Stimulated activated CD4-positive, alpha-beta T cell treated with anti-CD3 and anti-CD28 coated beads, Interleukin-4, amount 100 ng/mL, for 4 hours (primary cell): Measurements from ENCODE around the gene FAM171A2.
"Not testable (repeated sequence)": the region's sequence is repeated elsewhere in the genome, so short reads cannot be mapped to it uniquely, and the experiment has no call there.

Experiments used
- DNase-seq, 2 experiments: peaks; one replicate each; pipeline ENCODE4 v3.0.0-alpha.2; 2020

FAM171A2 gene

DNA sequence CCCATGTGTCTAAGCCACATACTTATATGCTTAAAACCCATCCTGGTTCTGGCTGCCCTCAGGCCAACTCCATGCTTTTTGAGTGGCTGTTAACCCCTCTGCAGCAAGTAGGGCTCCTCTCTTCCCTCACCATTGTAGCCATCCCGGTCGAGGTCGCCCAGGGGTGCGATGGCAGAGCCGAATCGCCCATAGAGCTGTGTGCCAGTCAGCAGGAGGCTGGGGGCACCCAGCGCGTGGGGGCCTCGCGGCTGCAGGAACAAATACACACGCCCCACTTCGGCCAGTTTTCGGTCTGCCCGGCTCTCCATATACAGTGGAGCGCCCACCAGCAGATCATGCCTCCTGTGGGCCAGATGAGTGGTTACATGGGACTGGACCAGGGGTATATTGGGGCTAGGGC is 19.7 kb upstream of the FAM171A2 start:
- no peak for DNase-seq

DNA sequence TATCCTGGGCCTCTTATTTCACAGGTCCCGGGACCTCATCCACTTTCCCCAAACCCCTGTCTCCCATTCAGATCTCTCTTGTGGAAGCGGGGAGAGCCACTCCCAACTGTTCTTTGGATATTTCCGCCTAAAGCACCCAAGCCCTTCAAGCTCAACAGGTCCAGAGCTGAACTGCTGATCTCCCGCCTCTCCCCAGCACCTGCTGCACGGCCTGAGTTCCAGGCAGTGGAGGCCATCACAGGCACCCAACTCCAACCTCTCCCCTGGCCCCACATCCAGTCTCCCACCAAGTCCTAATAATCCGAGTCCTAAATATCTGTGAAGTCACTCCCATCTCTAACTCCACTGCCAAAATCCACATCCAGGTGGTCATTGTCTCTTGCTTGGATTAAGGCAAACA is 19.3 kb upstream of the FAM171A2 start:
- no peak for DNase-seq

DNA sequence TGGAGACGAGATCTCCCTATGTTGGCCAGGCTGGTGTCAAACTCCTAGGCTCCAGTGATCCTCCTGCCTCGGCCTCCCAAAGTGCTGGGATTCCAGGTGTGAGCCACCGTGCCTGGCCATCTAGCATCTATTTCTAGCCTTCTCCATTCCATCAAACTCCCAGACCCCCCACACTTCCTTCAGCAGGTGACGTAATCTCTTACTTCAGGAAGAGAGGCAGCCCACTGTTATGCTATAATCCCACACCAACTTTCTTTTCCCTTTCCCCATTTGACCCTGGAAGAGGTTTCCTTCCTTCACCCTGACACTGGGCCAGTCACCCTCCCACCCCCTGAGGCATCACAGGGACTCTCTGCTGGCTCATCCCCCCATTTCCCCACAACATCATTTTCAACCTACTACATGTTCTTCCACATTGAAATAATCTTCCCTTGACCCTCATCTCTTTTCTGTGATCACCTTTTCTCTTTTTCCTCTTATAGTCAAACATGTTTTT is 18.2 kb upstream of the FAM171A2 start:
- no peak for DNase-seq

DNA sequence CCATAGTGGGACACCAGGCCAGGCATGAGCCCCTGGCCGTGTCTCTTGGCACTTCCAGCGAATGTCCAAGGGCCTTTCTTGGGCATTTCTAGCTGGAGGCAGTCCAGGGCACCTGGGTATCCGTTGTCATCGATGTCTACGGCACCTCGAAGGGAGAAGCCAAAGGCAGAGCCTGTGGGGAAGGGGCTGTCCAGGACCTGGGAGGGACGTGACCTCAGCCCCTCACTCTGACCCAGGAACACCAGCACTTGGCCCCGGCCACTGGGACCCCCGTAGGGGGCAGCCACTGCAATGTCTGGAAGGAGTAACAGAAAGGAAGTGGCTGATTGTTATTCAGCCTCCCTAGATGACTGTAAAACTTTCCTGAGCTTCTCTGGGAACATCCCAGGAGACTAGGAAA is 17.1 kb upstream of the FAM171A2 start:
- no peak for DNase-seq

DNA sequence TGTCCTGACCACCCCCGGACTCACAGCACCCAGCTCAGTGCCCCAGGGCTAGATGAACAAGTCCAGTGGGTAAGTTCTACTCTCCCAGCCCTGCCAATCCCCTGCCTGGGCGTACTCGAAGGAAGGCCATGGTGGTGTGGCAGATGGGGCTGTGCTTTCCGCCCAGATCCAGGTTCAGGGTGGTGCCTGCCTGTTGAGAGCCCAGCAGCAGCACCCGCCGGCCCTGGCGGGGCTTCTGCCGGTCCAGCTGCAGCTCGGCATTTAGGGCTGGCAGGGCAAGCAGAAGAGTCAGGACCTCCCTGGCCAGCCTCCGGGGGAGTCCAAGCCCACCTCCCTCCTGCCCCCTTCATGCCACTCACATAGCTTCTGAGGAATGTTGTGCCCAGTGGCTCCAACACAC is 16.2 kb upstream of the FAM171A2 start:
- DNase-seq: no peak

DNA sequence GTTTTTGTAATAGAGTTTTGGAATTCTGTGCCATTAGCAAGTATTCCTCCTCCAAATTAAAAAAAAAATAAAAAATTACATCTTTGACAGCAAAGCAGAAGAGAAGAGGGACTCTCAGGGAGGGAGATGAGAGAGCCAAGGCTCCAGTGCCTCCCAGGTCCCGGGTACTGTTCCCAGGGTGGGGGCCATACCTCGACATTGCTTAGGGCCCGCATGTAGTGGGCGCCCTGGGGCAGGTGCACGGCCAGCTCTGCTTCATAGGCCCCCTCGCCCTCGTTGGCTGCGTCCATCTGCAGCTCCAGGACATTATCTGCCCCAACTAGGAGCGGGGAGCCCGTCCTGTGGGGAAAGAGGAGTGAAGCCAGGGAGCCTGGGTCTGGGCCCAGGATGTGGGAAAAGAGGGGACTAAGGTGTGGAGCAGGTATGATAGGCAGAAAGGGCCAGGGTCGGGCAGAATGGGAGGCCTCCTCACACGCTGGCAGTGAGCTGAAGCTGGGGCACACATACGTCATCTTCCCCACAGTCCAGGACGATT is 14.6 kb upstream of the FAM171A2 start:
- no peak for DNase-seq

DNA sequence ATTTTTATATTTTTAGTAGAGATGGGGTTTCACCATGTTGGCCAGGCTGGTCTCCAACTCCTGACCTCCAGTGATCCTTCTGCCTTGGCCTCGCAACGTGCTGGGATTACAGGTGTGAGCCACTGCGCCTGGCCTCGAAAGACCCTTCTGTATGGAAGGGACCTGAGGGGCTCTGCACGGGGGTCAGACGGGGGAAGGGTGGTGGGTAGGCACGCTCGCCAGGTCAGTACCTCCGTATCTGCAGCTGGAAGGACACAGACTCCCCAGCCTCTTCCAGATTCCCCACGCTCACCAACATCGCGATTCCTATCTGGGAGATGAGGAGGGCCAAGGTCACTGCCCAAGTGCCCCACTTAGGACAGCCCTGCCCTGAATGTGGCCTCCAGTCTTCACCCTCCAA is 13.1 kb upstream of the FAM171A2 start:
- DNase-seq: no peak

DNA sequence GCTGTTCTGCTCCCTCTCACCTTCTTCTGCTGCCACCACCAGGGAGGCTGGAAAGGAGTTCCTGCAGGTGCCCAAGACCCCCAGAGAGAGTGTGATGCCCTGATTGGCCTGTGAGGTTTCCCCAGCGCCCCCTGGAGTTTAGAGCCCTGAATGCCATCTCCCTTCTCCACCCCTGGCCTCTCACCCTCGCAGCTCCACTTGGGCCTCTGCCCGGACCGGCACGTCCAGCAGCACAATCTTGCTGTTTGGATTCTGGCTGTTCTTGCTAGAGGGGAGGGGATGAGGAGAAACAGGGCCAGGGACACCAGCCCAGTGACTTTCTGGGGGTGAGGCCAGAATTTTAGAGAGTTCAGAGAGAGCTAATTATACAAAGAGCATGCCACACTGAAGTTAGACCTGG is 12.5 kb upstream of the FAM171A2 start:
- DNase-seq: no peak

DNA sequence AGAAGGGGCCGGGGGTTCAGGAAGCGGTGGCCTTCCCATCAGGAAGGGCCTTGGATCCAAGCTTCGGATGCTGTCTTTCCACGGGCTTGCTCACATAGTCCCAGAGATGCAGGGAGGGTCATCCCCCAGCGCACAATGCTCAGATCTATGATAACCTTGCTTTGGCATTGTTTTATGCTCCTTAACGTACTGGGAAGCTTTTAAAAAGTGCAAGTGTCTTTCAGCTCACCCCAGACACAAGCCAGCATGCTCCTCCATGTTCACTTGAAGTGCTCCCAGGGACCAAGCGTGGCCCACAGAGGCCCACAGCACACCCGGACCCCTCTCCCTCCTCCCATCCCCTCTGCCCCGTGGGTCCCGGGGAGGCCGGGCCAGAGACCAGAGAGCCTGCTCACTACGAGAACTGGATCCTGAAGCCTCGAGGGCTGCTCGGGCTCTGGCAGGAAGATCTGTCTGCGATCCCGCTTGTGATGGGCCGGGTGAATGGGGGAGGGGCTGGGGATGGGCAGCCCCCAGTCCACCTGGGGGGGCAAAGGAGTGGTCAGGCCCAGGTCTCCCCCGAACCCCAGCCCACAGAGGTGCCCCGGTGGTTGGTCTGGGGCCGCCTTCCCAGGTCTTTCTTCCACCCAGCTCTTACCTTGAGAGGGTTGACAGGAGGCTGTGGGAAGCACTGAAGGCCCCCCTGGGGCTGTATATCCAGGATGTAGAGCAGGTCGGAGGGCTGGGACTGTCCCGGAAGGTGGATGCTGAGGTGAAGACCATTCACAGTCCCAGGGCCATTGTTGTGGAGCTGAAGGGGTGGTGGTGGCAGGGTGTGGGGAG is 11.8 kb upstream of the FAM171A2 start:
- DNase-seq: no peak

DNA sequence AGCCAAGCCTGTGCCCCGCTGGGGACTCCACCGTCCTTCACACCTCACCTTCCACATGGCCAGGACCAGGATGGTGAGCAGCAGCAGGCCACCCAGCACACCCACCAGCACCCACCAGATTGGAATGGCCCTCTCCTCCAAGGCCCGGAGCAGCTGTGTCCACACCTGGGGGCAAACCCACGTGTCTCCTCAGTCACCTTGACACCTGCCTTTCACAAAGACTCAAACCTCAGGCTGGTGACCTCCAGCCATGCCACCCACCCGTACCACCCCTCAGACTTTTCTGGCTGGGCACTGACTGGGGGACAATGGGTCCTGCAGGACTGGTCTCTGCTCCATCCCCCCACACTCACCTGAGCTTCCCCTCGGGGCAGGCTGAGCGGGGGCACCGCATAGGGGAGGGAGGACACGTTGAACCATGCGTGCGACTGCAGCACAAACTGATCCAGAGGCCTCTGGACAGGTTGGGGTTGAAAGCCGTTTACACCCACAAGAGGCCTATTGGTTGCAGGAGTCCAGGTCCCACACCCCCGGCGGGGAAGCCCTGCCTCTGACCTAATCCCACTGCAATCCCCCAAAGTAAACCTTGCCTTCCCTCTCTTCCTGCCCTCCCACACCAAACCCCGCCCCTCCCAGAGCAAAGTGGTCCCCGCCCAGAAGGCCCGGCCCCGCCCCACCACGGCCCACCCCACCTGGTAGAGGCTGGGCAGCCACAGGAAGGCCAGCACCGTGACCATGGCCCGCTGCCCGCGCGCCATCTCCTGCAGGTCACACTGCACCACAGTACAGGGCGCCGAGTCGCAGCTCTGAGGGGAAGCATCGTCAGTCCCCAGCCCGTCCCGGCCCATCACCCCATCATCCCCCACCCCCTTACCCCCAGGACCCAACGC is 10.9 kb upstream of the FAM171A2 start:
- no peak for DNase-seq

DNA sequence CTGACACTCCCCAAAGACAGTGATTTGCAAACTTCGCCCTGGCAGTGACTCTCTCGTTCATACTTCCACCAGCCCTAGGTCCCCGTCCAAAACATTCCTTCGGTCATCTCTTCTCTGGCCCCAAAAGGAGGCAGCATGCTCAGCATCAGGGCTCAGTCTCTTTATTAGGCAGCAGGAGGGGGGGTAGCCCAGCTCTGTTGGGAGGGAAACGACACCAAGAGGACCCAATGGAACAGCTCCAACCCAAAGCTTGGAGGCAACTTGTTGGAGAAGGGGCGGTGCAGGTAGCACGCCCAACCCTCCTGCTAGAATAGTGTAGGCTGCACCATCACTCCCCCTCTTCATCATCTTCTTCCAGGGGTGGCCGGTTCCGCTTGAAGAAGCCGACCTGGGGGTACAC is 8.4 kb upstream of the FAM171A2 start:
- DNase-seq: no peak

DNA sequence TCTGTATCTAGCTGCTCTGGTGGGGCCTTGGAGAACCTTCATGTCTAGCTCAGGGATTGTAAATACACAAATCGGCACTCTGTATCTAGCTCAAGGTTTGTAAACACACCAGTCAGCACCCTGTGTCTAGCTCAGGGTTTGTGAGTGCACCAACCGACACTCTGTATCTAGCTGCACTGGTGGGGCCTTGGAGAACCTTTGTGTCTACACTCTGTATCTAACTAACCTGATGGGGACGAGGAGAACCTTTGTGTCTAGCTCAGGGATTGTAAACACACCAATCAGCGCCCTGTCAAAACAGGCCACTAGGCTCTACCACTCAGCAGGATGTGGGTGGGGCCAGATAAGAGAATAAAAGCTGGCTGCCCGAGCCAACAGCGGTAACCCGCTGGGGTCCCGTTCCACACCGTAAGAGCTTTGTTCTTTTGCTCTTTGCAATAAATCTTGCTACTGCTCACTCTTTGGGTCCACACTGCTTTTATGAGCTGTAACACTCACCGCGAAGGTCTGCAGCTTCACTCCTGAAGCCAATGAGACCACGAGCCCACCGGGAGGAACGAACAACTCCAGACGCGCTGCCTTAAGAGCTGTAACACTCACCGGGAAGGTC is 5.9 kb upstream of the FAM171A2 start:
- DNase-seq: not testable (repeated sequence)

DNA sequence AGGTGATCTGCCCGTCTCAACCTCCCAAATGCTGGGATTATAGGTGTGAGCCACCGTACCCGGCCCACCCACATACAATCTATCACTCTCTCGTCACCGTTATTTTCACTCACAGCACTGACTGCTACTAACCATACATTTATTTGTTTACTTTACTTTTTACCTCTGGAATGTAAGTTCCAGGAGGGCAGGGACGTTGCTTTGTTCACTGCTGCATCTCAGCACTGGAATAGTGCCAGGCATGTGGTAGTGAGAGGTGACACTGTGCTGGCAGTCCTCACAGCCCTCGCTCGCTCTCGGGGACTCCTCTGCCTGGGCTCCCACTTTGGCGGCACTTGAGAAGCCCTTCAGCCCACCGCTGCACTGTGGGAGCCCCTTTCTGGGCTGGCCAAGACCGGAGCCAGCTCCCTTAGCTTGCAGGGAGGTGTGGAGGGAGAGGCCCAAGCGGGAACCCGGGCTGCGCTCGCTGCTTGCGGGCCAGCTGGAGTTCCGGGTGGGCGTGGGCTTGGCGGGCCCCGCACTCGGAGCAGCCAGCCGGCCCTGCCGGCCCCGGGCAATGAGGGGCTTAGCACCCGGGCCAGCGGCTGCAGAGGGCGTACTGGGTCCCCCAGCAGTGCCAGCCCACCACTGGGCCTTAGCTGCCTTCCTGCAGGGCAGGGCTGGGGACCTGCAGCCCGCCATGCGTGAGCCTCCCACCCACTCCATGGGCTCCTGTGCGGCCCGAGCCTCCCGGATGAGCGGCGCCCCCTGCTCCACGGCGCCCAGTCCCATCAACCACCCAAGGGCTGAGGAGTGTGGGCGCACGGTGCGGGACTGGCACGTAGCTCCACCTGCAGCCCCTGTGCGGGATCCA is 5.0 kb upstream of the FAM171A2 start:
- not testable (repeated sequence) for DNase-seq

DNA sequence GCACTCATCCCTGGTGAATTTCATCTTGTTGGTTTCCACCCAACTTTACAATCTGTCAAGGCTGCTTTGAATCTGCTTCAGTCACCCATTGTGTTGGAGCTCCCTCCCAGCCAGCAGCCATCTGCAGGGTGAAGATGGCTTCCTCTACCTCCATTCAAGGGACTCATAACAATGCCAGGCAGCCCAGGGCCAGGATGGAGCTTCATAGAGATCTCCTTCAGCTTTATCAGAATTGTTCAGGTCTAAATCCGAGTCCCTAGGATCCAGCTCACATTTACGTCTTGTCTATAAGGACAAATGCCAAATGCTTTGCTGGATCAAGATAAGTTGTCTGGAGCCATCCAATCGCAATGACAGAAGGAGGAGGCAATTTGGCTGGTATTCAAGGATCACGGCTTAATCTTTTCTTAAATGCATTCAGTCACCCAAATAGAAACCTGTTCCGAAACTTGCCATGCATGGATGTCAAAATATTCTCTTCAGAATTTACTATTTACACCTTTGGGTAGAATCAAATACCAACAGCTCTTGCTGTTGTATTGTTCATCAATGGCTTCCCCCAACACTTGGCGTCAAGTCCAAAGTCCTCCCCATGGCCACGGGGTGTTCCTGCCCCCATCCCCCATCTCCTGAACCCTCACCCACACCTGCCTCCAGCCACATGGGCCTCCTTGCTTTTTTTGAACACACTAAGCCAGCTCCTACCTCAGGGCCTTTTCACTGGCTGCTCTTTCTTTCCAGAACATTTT is 3.8 kb upstream of the FAM171A2 start:
- DNase-seq: no peak

DNA sequence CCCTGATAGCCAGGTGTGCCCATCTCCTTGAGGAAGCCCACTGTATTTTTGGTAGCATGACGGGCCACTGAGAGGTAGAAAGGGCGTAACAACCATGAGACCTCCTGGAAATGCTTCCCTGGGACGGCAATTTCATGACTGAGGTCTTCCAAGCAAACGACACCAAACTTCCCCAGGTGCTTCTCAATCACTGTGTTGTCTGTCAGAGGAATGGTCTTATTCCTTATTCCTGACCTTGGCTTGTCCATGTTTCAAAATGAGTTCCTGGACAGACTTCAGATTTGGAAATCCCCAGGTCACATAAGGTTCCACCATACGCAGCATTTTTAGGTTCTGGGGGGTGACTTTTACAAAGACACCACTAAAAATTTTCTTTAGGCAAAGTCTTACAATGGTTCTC is 1.4 kb upstream of the FAM171A2 start:
- DNase-seq: not testable (repeated sequence)

DNA sequence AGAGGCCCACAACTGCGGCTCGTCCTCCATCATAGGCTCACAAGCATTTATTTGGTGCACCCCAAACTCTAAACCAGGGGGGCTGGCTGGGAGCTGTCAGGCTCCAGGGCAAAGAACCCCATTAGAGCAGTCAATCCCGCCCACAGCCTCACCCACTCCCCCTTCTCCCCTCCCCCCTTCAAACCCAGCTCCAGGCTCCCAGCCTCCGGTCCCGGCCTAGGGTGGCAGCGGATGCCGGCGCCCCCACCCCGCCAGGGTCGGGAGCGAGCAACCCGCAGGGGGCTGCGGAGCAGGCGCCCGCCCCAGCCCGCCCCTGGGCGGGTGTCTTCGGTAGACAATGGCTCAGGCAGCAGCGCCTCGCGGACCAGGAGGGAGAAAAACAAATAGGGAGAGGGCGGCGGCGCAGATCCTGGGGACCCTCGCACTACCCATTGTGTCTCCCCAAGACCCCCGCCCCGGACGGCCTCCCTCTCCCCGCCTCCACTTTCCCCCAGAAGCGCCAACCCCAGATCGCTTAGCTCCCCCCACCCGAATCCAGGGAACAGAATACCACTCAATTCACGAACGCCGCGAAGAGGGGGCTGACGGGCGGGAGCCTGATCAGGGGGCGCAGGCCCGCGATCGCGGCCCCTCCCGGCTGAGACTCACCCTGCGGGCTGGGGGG is 572 bp downstream of the FAM171A2 start:
- DNase-seq: no peak

DNA sequence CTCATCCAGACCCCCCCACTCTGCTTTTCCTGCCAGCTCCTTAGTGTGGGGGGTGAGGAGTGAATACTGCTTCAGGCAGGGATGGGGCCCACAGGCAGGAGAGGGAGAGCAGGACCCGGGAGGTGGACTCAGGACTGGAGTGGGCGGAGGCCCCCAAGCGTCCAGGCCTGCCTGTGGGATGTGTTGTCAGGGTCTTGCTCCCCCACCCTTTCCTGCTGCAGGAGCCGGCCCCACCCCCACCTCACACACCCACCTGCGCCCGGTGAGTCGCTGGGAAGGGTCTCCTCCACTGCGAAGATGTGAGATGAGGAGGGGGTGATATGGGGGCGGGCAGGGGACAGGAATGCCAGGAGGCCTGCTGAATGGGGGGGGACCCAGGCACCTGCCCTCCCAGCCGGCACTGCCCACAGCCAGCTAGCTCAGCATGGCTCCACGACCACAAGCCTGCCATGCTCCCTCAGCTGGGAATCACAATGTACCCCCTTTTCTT is 1.1 kb downstream of the FAM171A2 start:
- DNase-seq: no peak

DNA sequence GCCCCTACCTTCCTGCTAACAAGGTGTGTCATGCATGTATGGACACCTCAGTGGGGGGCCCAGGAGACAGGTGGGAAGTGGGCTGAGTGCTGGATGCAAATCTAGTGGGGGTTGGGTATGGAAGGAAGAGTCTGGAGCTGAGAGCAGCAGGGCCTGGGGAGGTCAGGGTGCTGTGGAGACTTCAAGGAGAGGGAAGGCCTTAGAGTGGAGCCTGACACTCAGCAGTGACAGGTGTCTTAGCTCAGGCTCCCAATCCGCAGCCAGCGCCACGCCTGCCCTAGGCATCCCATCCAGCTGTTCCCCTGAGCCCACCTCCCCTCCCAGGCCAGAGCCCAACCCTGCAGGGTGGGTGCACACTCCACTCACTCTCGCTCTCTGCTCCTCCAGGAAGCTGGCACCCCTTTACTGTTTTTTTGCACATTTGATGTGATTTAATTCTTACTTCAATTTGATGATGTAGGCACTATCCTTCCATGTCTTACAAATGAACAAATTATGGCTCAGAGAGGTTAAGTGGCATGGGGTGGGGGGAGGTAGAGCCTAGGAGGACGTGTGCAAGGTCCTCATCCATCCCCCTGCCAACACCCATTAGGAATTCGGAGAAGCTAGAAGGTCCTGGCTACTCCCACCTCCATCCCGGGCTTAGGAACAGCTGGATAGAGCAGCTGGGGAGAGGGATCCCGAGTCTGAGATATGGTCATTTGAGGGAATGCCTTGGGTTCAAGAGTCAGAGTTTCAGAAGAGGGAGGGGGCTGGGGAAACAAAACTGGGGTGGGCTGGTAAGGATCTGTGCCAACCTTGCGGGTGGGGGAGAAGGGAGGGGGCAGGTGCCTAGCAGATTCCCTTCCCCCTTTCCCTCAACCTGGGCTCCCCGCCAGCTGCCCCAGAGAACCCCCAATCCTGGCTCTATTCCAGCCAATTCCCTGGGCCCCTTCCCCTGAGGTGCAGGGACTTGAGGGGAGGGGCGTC is 2.1 kb downstream of the FAM171A2 start:
- no peak for DNase-seq

DNA sequence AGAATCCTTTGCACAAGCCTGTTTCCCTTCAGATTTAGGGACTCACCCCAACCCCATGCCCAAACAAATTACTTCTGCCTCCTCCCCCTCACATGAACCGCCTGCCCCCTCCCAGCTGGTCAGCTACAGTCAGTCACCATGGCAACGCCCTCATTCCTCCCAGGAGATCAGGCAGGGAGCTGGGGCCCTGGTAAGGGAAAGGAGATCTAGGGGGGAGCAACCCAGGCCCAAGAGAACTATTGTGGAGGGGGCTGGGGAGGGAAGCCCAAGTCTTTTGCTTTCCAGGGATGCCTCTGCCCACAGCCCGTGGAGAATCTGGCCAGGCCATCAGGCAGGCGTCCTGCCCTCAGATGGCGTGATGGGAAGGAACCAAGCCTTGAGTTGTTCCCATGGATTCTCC is 2.8 kb downstream of the FAM171A2 start:
- DNase-seq: no peak

DNA sequence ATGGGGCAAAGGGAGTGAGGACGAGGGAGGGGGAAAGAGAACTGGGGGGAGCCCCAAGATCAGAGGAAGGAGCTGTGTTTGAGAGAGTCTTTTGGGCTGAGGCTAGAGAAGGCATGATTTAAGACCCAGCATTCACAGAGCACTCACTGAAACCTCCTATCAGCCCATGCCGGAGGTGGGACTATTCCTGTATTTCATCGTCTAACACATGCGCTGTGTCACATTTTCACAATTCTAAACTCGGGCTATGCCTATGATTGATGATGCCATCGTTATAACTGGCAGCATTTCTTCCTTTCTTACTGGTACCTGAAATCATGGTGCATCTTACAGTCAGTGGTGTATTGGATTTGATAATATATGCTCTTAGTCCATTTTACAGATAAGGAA is 3.5 kb downstream of the FAM171A2 start:
- no peak for DNase-seq
